HepG2 (cell line): ENCODE results near the gene OVAAL. TPM values are rescaled to one million over a fixed set of nuclear protein-coding genes. Genes with fewer than 3 reads are reported as not detected.
A peak's percentile ranks its signal among the peaks of the same experiment; 100 is the strongest.

ENCODE experiments used
- CREB1 ChIP-seq, 2 experiments: fragments of 450-650 bp in 1 of 2; IDR thresholded peaks; 2 replicates each; pipeline ENCODE4 v1.6.1; 2016 to 2017; ENCODE audit warnings: control low read depth in 1 of 2, mild to moderate bottlenecking in 1 of 2, missing compliant biosample characterization in 1 of 2, missing genetic modification characterization in 1 of 2
- DNMT1 ChIP-seq: sonication (generic); formaldehyde crosslinking; IDR thresholded peaks from 2 replicates; pipeline ENCODE4 v1.5.1; 2020; ENCODE audit warnings: mild to moderate bottlenecking, missing genetic modification reagents
- ELF4 ChIP-seq: sonication (generic); formaldehyde crosslinking; IDR thresholded peaks from 2 replicates; pipeline ENCODE4 v1.5.0; 2020; ENCODE audit warnings: missing genetic modification reagents, mild to moderate bottlenecking, moderate library complexity, borderline replicate concordance
- FOSL2 ChIP-seq: sonication (generic); formaldehyde crosslinking; IDR thresholded peaks from 2 replicates; pipeline ENCODE4 v1.4.0; 2020; ENCODE audit warnings: missing genetic modification reagents
- GATAD2A ChIP-seq: IDR thresholded peaks from 2 replicates; pipeline ENCODE4 v1.6.1; 2016
- HNF1A ChIP-seq, 2 experiments: sonication (generic) in 1 of 2; formaldehyde crosslinking in 1 of 2; IDR thresholded peaks; 2 replicates each; pipeline versions ENCODE4 v1.4.0 to v1.6.1; 2016 to 2020; ENCODE audit warnings: borderline replicate concordance in 1 of 2, low read depth in 1 of 2, mild to moderate bottlenecking in 1 of 2, missing genetic modification reagents in 1 of 2
- HOXA7 ChIP-seq: sonication (generic); formaldehyde crosslinking; IDR thresholded peaks from 2 replicates; pipeline ENCODE4 v1.8.1; 2022; ENCODE audit warnings: mild to moderate bottlenecking, missing genetic modification reagents, moderate library complexity
- KAT2B ChIP-seq: fragments of 150-350 bp; IDR thresholded peaks from 2 replicates; pipeline ENCODE4 v1.6.1; 2014; ENCODE audit warnings: low read depth, low read length, borderline replicate concordance
- KAT8 ChIP-seq: IDR thresholded peaks from 2 replicates; pipeline ENCODE4 v1.6.1; 2016; ENCODE audit warnings: missing genetic modification reagents, missing compliant biosample characterization
- MEF2D ChIP-seq: sonication (generic); formaldehyde crosslinking; IDR thresholded peaks from 2 replicates; pipeline ENCODE4 v1.5.1; 2020; ENCODE audit warnings: mild to moderate bottlenecking, missing genetic modification reagents
- MIXL1 ChIP-seq: IDR thresholded peaks from 2 replicates; pipeline ENCODE4 v1.6.1; 2016
- NFIB ChIP-seq: sonication (generic); formaldehyde crosslinking; IDR thresholded peaks from 2 replicates; pipeline ENCODE4 v1.9.0; 2021; ENCODE audit warnings: missing genetic modification reagents, mild to moderate bottlenecking, borderline replicate concordance
- PAWR ChIP-seq: sonication (generic); formaldehyde crosslinking; IDR thresholded peaks from 2 replicates; pipeline ENCODE4 v1.4.0; 2020; ENCODE audit warnings: missing genetic modification reagents, mild to moderate bottlenecking, borderline replicate concordance
- POGZ ChIP-seq: sonication (generic); formaldehyde crosslinking; IDR thresholded peaks from 2 replicates; pipeline ENCODE4 v1.4.0; 2020; ENCODE audit warnings: mild to moderate bottlenecking, missing genetic modification reagents
- SMYD3 ChIP-seq: sonication (generic); formaldehyde crosslinking; IDR thresholded peaks from 2 replicates; pipeline ENCODE4 v1.8.1; 2023; ENCODE audit warnings: mild to moderate bottlenecking, missing genetic modification reagents
- TCF7L2 ChIP-seq: IDR thresholded peaks from 2 replicates; pipeline ENCODE4 v1.6.1; 2011; ENCODE audit warnings: mild to moderate bottlenecking, low read depth, low read length, moderate library complexity
- ZNF230 ChIP-seq: sonication (generic); formaldehyde crosslinking; IDR thresholded peaks from 2 replicates; pipeline ENCODE4 v1.4.0; 2020; ENCODE audit warnings: mild to moderate bottlenecking, missing genetic modification reagents
- ZNF441 ChIP-seq: sonication (generic); formaldehyde crosslinking; IDR thresholded peaks from 2 replicates; pipeline ENCODE4 v1.7.0; 2021; ENCODE audit warnings: missing genetic modification reagents, borderline replicate concordance
- ZNF547 ChIP-seq: sonication (generic); formaldehyde crosslinking; IDR thresholded peaks from 2 replicates; pipeline ENCODE4 v1.5.1; 2020; ENCODE audit warnings: mild to moderate bottlenecking, missing genetic modification reagents
- ZNF652 ChIP-seq: IDR thresholded peaks from 2 replicates; pipeline ENCODE4 v1.6.1; 2016; ENCODE audit warnings: low read depth, borderline replicate concordance
- ZNF672 ChIP-seq: sonication (generic); formaldehyde crosslinking; IDR thresholded peaks from 2 replicates; pipeline ENCODE4 v1.8.1; 2022; ENCODE audit warnings: missing genetic modification reagents
- ZSCAN9 ChIP-seq: IDR thresholded peaks from 2 replicates; pipeline ENCODE4 v1.6.1; 2016; ENCODE audit warnings: borderline replicate concordance
- polyA plus RNA-seq, 8 experiments: library from polyadenylated mRNA; depleted of rRNA in 3 of 8; stranded (reverse) in 7 of 8; unstranded in 1 of 8; fragments of >200 nt; fragmentation: Illumina TruSeq in 4 of 8; extraction: Trizol in 4 of 8; gene quantifications; 2 replicates each; pipeline versions ENCODE4 v1.2.1 to v1.2.3, GENCODE V29; 2011 to 2016; ENCODE audit warnings: low read depth in 4 of 8, missing spikeins in 1 of 8, mixed read lengths in 1 of 8; ENCODE audit not compliant: insufficient read depth in 1 of 8
- total RNA-seq, 5 experiments: library from RNA; depleted of rRNA; stranded (reverse); fragments of >200 nt; fragmentation: Illumina TruSeq; extraction: Trizol; gene quantifications; 2 replicates each; pipeline ENCODE4 v1.2.3, GENCODE V29; 2016; ENCODE audit warnings: low read depth in 1 of 5
- TF ChIP-seq, protein P1 (sequence below): sonication (generic); formaldehyde crosslinking; IDR thresholded peaks from 2 replicates; pipeline ENCODE4 v1.4.0; 2020; ENCODE audit warnings: missing genetic modification reagents, borderline replicate concordance

OVAAL gene
- total and polyA plus RNA-seq, 2 of the 13 experiments (the other 11 are each of a cell fraction or from before 2014, with no cell fraction given), result 0.04 TPM; not detected in 1

GRCh38 chr1:180598333-180598974 lies 39.7 kb downstream of the OVAAL start (continued):
- TF ChIP-seq ZNF652, result peak; percentile 56; the same call in 1 of the 2 replicates
- TF ChIP-seq ZNF672 (CRISPR knock-in tag), result no peak
- TF ChIP-seq HNF1A (IDR thresholded peaks at IDR 0.05; ENCODE audit: low read depth), result peak; percentile 85
- peak; percentile 82; the same call in 1 of the 2 replicates for TF ChIP-seq HNF1A (CRISPR knock-in tag; IDR thresholded peaks at IDR 0.05; ENCODE audit: borderline replicate concordance)
- peak; percentile 66 for TF ChIP-seq FOSL2
- no peak for TF ChIP-seq KAT2B
- TF ChIP-seq POGZ (CRISPR knock-in tag), result no peak
- no peak for TF ChIP-seq ZSCAN9 (CRISPR knock-in tag)
- TF ChIP-seq MEF2D (CRISPR knock-in tag), result no peak
- TF ChIP-seq SMYD3 (CRISPR knock-in tag), result no peak
- TF ChIP-seq KAT8 (CRISPR knock-in tag), result no peak
- TF ChIP-seq ZNF230 (CRISPR knock-in tag), result no peak
- no peak for TF ChIP-seq CREB1 (IDR thresholded peaks at IDR 0.05)
- no peak for TF ChIP-seq CREB1 (CRISPR knock-in tag; IDR thresholded peaks at IDR 0.05)
- TF ChIP-seq, protein P1, sequence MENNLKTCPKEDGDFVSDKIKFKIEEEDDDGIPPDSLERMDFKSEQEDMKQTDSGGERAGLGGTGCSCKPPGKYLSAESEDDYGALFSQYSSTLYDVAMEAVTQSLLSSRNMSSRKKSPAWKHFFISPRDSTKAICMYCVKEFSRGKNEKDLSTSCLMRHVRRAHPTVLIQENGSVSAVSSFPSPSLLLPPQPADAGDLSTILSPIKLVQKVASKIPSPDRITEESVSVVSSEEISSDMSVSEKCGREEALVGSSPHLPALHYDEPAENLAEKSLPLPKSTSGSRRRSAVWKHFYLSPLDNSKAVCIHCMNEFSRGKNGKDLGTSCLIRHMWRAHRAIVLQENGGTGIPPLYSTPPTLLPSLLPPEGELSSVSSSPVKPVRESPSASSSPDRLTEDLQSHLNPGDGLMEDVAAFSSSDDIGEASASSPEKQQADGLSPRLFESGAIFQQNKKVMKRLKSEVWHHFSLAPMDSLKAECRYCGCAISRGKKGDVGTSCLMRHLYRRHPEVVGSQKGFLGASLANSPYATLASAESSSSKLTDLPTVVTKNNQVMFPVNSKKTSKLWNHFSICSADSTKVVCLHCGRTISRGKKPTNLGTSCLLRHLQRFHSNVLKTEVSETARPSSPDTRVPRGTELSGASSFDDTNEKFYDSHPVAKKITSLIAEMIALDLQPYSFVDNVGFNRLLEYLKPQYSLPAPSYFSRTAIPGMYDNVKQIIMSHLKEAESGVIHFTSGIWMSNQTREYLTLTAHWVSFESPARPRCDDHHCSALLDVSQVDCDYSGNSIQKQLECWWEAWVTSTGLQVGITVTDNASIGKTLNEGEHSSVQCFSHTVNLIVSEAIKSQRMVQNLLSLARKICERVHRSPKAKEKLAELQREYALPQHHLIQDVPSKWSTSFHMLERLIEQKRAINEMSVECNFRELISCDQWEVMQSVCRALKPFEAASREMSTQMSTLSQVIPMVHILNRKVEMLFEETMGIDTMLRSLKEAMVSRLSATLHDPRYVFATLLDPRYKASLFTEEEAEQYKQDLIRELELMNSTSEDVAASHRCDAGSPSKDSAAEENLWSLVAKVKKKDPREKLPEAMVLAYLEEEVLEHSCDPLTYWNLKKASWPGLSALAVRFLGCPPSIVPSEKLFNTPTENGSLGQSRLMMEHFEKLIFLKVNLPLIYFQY, result no peak
- TF ChIP-seq TCF7L2, result no peak
- no peak for TF ChIP-seq HOXA7 (CRISPR knock-in tag)
- no peak for TF ChIP-seq PAWR
- TF ChIP-seq DNMT1 (CRISPR knock-in tag), result no peak
- TF ChIP-seq ELF4 (CRISPR knock-in tag), result no peak
- no peak for TF ChIP-seq ZNF441 (CRISPR knock-in tag)
- peak; percentile 51 for TF ChIP-seq GATAD2A (CRISPR knock-in tag)
- no peak for TF ChIP-seq ZNF547 (CRISPR knock-in tag)
- TF ChIP-seq MIXL1 (CRISPR knock-in tag), result 0 out of 2 replicates have a peak, but pooled peaks have one; percentile 31
- no peak for TF ChIP-seq NFIB
